AG04450 (cell line): ENCODE results near the gene CDH4. TPM values are rescaled to one million over a fixed set of nuclear protein-coding genes. Genes with fewer than 3 reads are reported as not detected.

Source experiments
- CTCF ChIA-PET: fragments of 300-600, 350-600 bp; formaldehyde crosslinking; extraction: SDS; loops from one replicate; lab custom pipeline; 2022; ENCODE audit warnings: antibody characterized with exemption, inconsistent platforms; lab: Charles Lee
- POLR2A ChIA-PET: fragments of 350-600 bp; formaldehyde crosslinking; extraction: SDS; loops from one replicate; lab custom pipeline; 2021; ENCODE audit warnings: antibody characterized with exemption, inconsistent platforms; lab: Yijun Ruan, JAX
- DNase-seq: peaks from one replicate; pipeline ENCODE4 v3.0.0-alpha.2; 2011; ENCODE audit warnings: low read depth, low spot score
- H3K27ac ChIP-seq: one replicate; pipeline ENCODE4 v1.5.1; 2012; ENCODE audit warnings: low read depth, low read length, control low read depth
- H3K27me3 ChIP-seq: one replicate; pipeline ENCODE4 v1.6.0; 2012; ENCODE audit warnings: low read length; ENCODE audit not compliant: control insufficient read depth, insufficient read depth
- H3K4me3 ChIP-seq: 2 replicates; pipeline ENCODE4 v1.5.1; 2011; ENCODE audit warnings: mild to moderate bottlenecking, low read depth, low read length, control low read depth
- H3K9me3 ChIP-seq: 2 replicates; pipeline ENCODE4 v1.5.1; 2012; ENCODE audit warnings: low read length; ENCODE audit not compliant: control insufficient read depth, insufficient read depth
- CTCF ChIP-seq: IDR thresholded peaks from 2 replicates; pipeline ENCODE4 v1.5.1; 2011; ENCODE audit warnings: low read depth, low read length, control low read depth, inconsistent platforms
- polyA plus RNA-seq: library from polyadenylated mRNA; depleted of rRNA; stranded (reverse); fragments of >200 nt; gene quantifications from 2 replicates; pipeline ENCODE4 v1.2.3, GENCODE V29; 2011

The CDH4 gene
- polyA plus RNA-seq, 1 experiment = 1.6 TPM

GRCh38 chr20:61873651-61874420, 621.8 kb downstream of the CDH4 start:
- Histone ChIP-seq H3K27me3 (peaks cover 4% of the 10 kb centered on the region), H3K4me3 (no peak overlapping the region), H3K9me3 (peaks cover 24% of the 10 kb centered on the region), H3K27ac (no peak overlapping the region)
- ChIA-PET POLR2A (no interaction called here), CTCF (no interaction called here)
- TF ChIP-seq CTCF = no peak
- DNase-seq = no peak

- H3K27me3 ChIP-seq = peaks cover under 1% of the 10 kb centered on the region
- POLR2A ChIA-PET = no interaction called here
- no peak overlapping the region for H3K27ac ChIP-seq
- H3K9me3 ChIP-seq = peaks cover 24% of the 10 kb centered on the region
- DNase-seq = no peak
- CTCF ChIA-PET = no interaction called here
- TF ChIP-seq CTCF = no peak
- no peak overlapping the region for H3K4me3 ChIP-seq
These were observed 622.5 kb downstream of the CDH4 start for GRCh38 chr20:61874421-61875068.

GRCh38 chr20:61875221-61875885, 623.3 kb downstream of the CDH4 start:
- CTCF ChIA-PET = no interaction called here
- no peak for DNase-seq

GRCh38 chr20:61875996-61876395, 623.9 kb downstream of the CDH4 start:
- CTCF ChIA-PET = interaction anchor here (2.1 kb wide), 1 partner anchor 11 kb away, joined by 5 read pairs; no protein-coding TSS in a partner anchor
- POLR2A ChIA-PET = no interaction called here
- Histone ChIP-seq H3K27me3 (no peaks in the 10 kb centered on the region), H3K27ac (no peak overlapping the region), H3K9me3 (peaks cover 22% of the 10 kb centered on the region), H3K4me3 (no peak overlapping the region)
- TF ChIP-seq CTCF = no peak
- DNase-seq = no peak

More at GRCh38 chr20:61875221-61875885, 623.3 kb downstream of the CDH4 start:
- Histone ChIP-seq H3K9me3 (peaks cover 19% of the 10 kb centered on the region), H3K27me3 (no peaks in the 10 kb centered on the region), H3K4me3 (no peak overlapping the region), H3K27ac (no peak overlapping the region)
- TF ChIP-seq CTCF = no peak
- POLR2A ChIA-PET = no interaction called here
